ENCODE data around the gene ACAD11. TPM values are rescaled to one million over a fixed set of nuclear protein-coding genes. Genes with fewer than 3 reads are reported as not detected.

Gene ACAD11
- total RNA-seq, 2 donors from 2014 or later = 52.8 to 100 TPM

GRCh38 chr3:132682201-132682600, 22.6 kb upstream of the ACAD11 start:
- Histone ChIP-seq H3K4me3 (no peak overlapping the region), H3K4me1 (ENCODE audit: control insufficient read depth in 1 of 2, low read depth in 2 of 2) (no peaks in the 10 kb centered on the region), H3K27ac (no peak overlapping the region), H3K27me3 (replicated peaks; ENCODE audit: insufficient read depth) (no peaks in the 10 kb centered on the region), H3K36me3 (peaks cover 43% of the 10 kb centered on the region), H3K9me3 (no peaks in the 10 kb centered on the region)
- no peak for ATAC-seq (ENCODE audit: insufficient number of reproducible peaks, low FRiP score, low read depth)
- DNase-seq (ENCODE audit: low spot score) = no peak
- TF ChIP-seq CTCF (IDR thresholded peaks at IDR 0.05) = no peak

GRCh38 chr3:132681421-132681820, 21.8 kb upstream of the ACAD11 start:
- ATAC-seq (ENCODE audit: insufficient number of reproducible peaks, low FRiP score, low read depth) (no peak), DNase-seq (ENCODE audit: low spot score) (no peak)
- TF ChIP-seq CTCF (IDR thresholded peaks at IDR 0.05) = no peak
- Histone ChIP-seq H3K4me3 (no peak overlapping the region), H3K27ac (no peak overlapping the region), H3K36me3 (peaks cover 51% of the 10 kb centered on the region), H3K4me1 (ENCODE audit: control insufficient read depth in 1 of 2, low read depth in 2 of 2) (no peaks in the 10 kb centered on the region), H3K27me3 (replicated peaks; ENCODE audit: insufficient read depth) (no peaks in the 10 kb centered on the region), H3K9me3 (no peaks in the 10 kb centered on the region)

GRCh38 chr3:132679911-132680310, 20.3 kb upstream of the ACAD11 start:
- no peak overlapping the region for H3K4me3 ChIP-seq
- DNase-seq (ENCODE audit: low spot score) (no peak), ATAC-seq (ENCODE audit: insufficient number of reproducible peaks, low FRiP score, low read depth) (no peak)
- H3K4me1 ChIP-seq (ENCODE audit: control insufficient read depth in 1 of 2, low read depth in 2 of 2) = no peaks in the 10 kb centered on the region
- no peak overlapping the region for H3K27ac ChIP-seq
- no peaks in the 10 kb centered on the region for H3K27me3 ChIP-seq (replicated peaks; ENCODE audit: insufficient read depth)
- peaks cover 47% of the 10 kb centered on the region for H3K36me3 ChIP-seq
- H3K9me3 ChIP-seq = no peaks in the 10 kb centered on the region
- TF ChIP-seq CTCF (IDR thresholded peaks at IDR 0.05) = no peak

- no peaks in the 10 kb centered on the region for H3K27me3 ChIP-seq (replicated peaks; ENCODE audit: insufficient read depth)
- no peak for ATAC-seq (ENCODE audit: insufficient number of reproducible peaks, low FRiP score, low read depth)
These were observed 15.8 kb upstream of the ACAD11 start for GRCh38 chr3:132675408-132675807.

GRCh38 chr3:132669256-132669777, 9.7 kb upstream of the ACAD11 start:
- Histone ChIP-seq H3K4me3 (no peak overlapping the region), H3K9me3 (no peaks in the 10 kb centered on the region), H3K27ac (peak overlapping the region; percentile 16 to 19), H3K36me3 (peaks cover 15% of the 10 kb centered on the region), H3K27me3 (replicated peaks; ENCODE audit: insufficient read depth) (no peaks in the 10 kb centered on the region), H3K4me1 (ENCODE audit: control insufficient read depth in 1 of 2, low read depth in 2 of 2) (peaks cover 5 to 11% of the 10 kb centered on the region in 2 donors)
- TF ChIP-seq CTCF (IDR thresholded peaks at IDR 0.05) = no peak
- no peak for DNase-seq (ENCODE audit: low spot score)
- no peak for ATAC-seq (ENCODE audit: insufficient number of reproducible peaks, low FRiP score, low read depth)

More at GRCh38 chr3:132675408-132675807, 15.8 kb upstream of the ACAD11 start:
- no peaks in the 10 kb centered on the region for H3K9me3 ChIP-seq
- H3K4me3 ChIP-seq = no peak overlapping the region
- peaks cover 42% of the 10 kb centered on the region for H3K36me3 ChIP-seq
- no peak overlapping the region for H3K27ac ChIP-seq
- no peaks in the 10 kb centered on the region for H3K4me1 ChIP-seq (ENCODE audit: control insufficient read depth in 1 of 2, low read depth in 2 of 2)
- no peak for TF ChIP-seq CTCF (IDR thresholded peaks at IDR 0.05)
- no peak for DNase-seq (ENCODE audit: low spot score)

Data from thoracic aorta (tissue), 2 donors.